GM19099 (cell line): ENCODE measurements around the gene CACNG3.

Experiments used
- POLR2A ChIP-seq: IDR thresholded peaks from 3 replicates; pipeline ENCODE4 v1.6.1; 2011; ENCODE audit warnings: low read depth; ENCODE audit not compliant: insufficient read length; ENCODE audit errors: extremely low read depth

CACNG3 gene

DNA sequence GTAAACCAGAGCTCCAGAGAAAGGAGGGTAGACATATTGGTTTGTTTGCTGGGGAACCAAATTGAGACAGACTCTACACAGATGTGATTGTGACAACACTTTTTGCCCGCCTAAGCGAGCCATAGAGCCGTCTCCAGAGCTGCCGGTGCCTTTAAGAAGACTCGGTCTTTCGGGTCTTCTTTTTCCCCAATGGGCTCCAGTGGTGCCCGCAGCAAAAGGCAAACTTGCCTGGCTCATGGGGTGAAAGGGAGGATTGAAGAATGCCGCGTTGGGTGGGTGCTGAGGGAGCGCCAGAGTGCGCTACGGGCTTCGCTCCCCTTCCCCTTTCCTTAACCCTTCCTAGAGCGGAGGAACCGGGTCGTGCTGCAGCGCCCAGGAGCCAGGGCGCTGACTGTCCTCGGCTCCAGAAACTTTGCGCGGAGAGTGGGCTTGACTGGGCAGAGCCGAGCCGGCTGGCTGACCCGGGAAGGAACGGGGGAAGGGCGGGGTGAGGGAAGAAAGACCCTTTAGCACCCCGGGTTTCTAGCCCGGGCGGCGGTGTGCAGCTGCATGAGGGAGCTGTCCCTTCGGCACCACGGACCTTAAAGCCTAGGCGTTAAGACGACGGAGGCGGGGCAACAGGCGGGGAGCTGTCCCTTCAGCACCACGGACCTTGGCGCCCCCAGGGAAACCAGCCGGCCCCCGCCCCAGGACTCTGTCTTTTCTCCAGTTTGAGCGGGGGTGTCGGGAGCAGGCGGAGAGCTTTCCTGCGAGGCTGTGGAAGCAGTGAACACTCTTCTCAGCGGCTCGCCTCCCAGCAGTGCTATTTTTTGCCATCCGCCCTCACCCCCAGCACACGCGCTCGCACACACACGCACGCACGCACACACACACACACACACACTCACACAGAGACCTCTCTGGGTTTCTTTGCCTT, at the start of gene CACNG3:
CACNG3 (plus strand) TSS at position 880 of the 916 bp plus-strand sequence. CDS start 420 bp downstream, outside the sequence.
- no peak for TF ChIP-seq POLR2A

DNA sequence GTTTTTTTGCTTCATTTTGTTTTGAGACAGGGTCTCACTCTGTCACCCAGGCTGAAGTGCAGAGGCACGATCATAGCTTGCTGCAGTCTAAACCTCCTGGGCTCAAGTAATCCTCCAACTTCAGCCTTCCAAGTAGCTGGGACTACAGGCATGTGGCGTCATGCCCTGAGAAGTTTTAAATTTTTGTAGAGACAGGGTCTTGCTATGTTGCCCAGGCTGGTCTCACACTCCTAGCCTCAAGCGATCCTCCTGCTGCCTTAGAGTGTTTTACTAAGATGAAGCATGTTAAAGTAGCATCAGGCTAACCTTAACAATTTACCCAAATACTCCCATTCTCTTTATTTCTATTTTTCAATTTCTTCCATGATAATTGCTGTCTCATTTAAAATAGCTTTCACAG, 49.2 kb upstream of the CACNG3 start:
- TF ChIP-seq POLR2A = no peak

DNA sequence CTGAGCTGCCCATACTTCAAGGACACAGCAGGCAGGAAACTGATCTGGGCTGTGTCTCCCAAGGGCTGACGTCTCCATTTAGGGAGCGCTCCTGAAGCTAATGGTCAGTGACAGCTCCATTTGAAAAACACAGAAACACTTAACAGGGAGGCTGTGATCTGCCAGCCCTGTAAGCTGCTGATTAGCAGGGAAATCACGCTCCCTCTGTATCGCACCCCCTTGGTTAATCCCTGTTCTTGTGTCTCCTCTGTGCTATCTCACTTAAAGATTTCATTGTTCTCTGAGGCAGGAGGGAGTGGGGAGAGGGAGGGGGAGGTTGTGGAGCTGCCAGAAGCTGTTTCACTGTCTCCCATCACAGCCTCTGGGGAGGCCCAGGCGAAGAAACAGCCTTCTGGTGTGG, 47.4 kb upstream of the CACNG3 start:
- no peak for TF ChIP-seq POLR2A

DNA sequence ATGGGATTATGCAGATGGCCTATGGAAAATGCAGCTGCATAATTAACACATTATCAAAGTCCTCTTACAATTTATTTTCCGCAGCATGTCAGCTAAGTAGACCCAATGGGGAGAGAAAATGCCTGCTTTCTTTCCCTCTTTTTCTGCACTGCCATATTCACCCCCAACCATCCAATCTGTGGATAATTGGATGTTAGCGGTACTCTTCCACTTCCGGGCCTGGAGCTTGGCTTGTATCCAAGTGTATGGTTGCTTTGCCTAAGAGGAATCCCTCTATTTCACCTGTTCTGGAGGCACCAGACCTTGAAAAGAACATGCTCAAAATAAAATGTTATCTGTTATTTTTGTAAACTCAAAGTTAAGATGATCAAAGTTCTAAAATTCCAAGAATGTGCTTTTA, 41.1 kb upstream of the CACNG3 start:
- no peak for TF ChIP-seq POLR2A

DNA sequence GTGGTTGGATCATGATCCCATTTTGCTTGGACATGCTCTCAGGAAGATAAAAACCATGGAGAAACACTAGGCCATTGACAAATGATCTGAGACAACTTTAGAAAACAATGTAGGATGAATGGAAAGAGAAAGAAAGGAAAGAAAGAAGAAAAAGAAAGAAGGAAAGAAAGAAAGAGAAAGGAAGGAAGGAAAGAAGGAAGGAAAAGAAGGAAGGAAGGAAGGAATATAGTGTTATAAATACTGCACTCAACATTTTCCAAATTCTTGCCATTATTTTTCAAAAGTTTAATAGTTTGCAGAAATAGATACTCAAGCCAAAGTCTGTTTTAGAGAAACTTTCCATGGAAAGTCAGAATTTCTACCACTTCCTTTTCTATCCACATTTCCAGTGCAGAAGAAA, 39.2 kb upstream of the CACNG3 start:
- no peak for TF ChIP-seq POLR2A

DNA sequence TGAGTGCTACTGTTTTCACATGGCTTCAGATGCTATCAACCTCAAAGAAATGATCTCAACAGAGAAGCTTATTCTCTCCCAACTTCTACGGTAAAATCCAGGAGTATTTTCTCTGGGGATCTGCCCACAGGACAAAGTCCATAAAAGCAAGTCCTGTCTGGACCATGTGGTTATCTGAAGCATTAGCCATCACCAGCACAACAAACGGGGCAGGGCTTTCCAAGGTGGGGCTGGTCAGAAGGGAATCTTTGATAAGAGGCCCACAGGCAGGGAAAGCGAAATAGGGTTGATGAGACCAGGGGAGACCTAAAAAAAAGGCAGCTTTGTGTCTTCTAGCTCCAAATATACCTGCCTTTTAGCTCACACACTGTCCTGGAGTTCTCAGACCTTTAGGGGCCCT, 38.7 kb upstream of the CACNG3 start:
- TF ChIP-seq POLR2A = no peak

DNA sequence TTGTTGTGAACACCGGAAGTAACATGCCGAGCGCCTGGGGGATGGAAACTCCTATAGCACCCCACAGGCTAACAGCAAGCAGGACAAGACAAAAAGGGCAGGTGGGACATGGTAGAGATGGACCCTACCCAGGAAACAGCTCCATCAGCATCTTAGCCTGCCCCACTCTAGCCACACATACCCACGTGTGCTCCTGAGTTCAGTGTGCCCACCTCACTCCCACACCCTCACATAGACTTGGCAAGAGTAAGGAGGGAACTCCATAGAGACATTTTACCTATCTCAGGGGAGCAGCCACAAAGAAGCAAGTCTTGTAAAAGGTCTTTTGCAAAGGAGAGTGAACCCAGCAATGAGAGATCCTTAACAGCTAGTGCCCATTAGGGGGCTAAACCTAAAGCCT, 37.8 kb upstream of the CACNG3 start:
- no peak for TF ChIP-seq POLR2A

DNA sequence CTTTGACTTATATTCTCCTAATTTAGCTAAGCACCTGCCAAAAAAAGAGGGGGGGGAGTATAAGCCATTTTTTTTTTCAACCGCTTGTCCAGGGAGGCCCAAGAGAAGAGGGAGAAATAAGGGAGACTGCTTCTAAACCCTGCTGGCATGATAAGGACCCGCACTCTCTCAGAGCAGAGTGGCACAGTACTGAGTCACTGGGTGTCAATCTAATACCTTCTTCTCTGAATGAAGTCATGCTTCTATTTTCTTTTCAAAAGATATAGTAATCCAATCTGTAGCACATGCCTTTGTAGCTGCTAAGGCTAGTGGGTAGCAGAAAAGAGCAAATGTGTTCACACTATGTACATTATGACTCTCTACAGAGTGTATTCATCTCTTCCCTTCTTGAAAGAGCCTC, 34.9 kb upstream of the CACNG3 start:
- no peak for TF ChIP-seq POLR2A

DNA sequence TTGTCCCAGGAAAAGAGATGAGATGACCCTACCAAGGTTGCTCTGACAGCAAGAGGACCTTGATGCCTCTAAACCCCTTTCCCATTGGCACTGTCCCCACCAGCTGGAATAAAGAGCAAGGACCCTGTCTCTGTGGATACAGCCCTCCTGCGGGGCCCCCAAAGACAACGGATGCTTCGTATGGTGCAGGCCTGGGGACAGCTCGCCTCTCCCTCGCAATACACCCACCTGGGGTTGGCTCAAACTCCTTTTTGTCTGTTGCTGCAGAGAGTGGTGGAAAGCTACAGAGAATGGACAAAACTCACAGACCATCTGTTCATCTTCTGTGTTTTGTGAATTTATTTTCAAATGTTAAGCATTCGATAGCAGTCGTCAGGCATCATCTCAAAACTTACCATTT, 27.6 kb upstream of the CACNG3 start:
- TF ChIP-seq POLR2A = no peak

DNA sequence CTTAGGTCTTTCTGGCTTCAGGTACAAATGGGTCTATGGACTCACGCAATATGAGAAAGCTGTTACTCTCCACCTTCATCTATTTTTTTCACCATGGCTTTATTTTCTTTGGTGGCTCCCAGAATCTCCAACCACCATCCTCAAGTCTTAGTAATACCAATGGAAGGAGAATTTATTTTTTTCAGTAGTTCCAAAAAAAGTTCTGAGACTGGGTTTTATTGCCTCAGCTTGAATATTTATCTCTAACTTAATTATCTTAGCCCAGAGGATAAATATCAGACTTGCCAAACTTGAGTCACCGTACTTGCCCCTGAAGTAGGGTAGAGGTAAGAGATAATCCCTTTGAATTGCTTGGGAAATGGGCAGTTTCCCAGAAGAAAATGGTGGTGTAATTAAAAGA, 23.2 kb upstream of the CACNG3 start:
- no peak for TF ChIP-seq POLR2A

DNA sequence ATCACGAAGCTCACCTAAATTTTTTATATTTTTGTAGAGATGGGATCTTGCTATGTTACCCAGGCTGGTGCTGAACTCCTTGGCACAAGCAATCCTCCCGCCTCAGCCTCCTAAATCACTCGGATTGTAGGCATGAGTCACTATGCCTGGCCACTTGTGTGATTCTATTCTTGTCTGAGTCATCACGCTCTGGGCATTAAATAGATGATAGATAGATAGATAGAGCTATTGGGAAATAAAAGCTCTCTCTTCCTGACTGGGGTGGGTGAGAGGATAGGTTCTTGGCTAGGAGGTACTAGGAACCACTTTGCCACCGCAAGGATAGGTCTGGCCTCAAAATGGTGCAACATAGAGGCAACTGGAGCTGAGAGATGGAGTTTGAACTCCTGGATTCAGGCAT, 21.4 kb upstream of the CACNG3 start:
- no peak for TF ChIP-seq POLR2A

DNA sequence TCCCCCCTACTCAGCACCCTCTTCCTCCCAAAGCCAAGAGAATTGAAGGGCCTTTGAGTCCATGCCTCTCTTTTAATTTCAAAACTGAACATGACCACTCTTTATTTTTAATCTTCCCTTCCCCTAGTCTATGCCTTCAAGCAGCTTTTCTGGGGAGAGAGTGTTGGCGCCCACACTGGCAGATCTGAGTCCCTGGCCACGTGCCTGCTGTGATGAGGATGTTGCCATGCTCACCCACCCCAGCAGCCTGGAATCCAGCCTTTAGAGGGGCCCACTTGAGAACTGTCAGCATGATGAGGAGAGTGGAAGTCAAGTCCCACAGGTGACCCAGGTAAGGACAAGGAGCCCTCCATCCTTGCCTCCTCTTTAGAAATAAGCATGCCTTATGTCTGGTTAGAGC, 20.3 kb upstream of the CACNG3 start:
- TF ChIP-seq POLR2A = no peak

DNA sequence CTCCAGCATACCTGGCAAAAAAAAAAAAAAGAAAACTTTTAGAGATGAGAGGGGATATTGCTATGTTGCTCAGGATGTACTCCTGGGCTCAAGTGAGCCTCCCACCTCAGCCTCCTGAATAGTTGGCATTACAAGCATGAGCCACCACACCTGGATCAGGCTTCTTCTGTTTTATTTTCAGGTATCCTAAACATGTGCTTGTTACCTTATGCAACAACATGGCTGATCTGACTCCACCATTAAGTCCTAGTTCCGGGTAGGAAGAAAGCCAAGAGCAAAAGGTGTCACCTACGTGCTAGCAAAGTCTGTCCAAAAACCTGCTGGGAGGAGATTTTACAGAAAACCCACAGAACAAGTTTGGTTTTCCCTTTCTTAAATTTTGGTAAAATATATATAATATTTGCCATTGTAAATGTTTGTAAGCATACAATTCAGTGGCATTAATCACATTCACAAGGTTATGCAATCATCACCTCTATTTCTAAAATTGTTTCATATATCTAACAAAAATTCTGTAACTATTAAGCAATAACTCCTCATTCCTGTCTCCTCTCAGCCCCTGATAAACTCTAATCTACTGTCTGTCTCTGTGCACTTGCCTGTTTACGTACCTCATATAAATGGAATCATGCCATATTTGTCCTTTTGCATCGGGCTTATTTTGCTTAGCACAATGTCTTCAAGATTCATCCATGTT, 9.1 kb upstream of the CACNG3 start:
- no peak for TF ChIP-seq POLR2A

DNA sequence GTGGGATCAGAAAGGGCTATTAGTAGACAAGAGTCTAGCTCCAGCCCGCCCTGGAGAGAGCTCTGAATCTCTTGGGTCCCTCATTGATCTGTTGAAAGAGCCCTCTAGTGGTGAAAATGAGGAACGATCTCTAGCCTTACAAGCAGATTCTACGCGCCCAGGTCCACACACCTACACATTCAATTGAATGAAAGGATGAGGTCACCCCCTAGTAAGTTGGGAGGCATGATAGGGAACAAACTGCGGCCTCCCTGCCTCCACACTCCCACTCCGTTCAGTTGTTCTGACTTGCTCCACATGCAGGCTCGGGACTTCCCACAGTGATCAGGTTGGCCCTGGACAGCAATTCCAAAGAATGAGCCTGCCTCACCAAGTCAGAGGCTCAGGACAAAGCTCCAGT, 2.9 kb upstream of the CACNG3 start:
- TF ChIP-seq POLR2A = no peak

DNA sequence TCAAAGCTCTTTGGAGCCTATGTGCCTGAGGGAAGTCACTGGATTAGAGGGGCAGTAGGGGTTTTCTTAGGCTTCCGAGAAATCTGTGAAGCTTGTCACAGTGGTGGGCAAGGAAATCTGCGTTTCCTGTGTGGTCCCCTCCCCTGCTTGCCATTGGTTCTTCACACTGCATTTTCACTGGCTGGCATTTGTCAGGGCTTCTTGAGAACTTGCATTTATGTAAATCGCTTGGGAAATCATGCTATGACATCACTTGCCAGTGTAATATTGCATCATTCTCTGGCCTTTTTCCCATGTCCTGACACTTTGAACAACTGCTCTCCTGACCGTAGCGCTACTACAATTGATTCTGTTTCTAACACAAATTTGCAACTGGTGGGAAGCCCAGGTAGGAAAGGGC, 1.8 kb downstream of the CACNG3 start:
- no peak for TF ChIP-seq POLR2A

DNA sequence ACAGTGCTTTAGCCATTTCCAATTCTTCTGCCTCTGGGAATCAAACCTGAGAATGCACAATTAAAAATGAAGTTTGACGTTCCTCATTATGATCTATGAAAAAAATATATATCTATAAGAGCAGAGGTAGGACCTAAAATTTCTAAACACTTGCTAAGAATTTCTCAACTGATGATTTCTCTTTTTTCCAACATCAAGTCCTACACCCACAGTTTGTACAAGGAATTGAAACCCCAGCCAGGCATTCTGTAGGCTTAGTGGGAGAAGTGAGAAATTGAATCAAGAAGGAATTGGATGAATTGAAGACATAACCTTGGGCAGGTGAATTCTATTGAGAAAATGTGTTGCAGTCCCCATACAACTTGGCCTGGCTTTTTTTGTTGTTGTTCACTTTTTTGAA, 2.7 kb downstream of the CACNG3 start:
- TF ChIP-seq POLR2A = no peak
